T-helper 1 cell treated with Interleukin-12 subunit alpha and Interleukin-12 subunit beta and Interleukin-4 antibody, amounts not matched to agents 30 ng/mL and 1 ng/mL, for 36 hours (primary cell): Measurements from ENCODE around the gene EXOC3L4. TPM values are rescaled to one million over a fixed set of nuclear protein-coding genes. Genes with fewer than 3 reads are reported as not detected.

ENCODE experiments used
- intact Hi-C: fragments of 100-400 bp; cut with micrococcal nuclease; formaldehyde crosslinking; loops from one replicate; pipeline ENCODE4 v1.15.1; 2024
- total RNA-seq: library from RNA; stranded (reverse); gene quantifications from 2 replicates; pipeline ENCODE4 v1.2.3, GENCODE V29; 2022

Gene EXOC3L4
- total RNA-seq, 1 donor from 2014 or later: not detected

- intact Hi-C loops: loop anchor here (2.0 kb wide), 1 partner anchor 15 kb away; no protein-coding TSS in a partner anchor
Measured at GRCh38 chr14:103089386-103090335, 4.9 kb upstream of the EXOC3L4 start.

- intact Hi-C loops: loop anchor here (1.0 to 2.0 kb wide), 4 partner anchors 12 to 396 kb away; partner anchors contain the start of gene CDC42BPB
Measured at GRCh38 chr14:103090481-103091020, 4.0 kb upstream of the EXOC3L4 start.

- intact Hi-C loops: loop anchor here (1.0 to 2.0 kb wide), 4 partner anchors 13 to 397 kb away; partner anchors contain the start of gene CDC42BPB
Measured at GRCh38 chr14:103091041-103091882, 3.3 kb upstream of the EXOC3L4 start.

- intact Hi-C loops: loop anchor here (1.0 to 2.0 kb wide), 4 partner anchors 14 to 398 kb away; partner anchors contain the start of gene CDC42BPB
Measured at GRCh38 chr14:103091883-103092222, 2.7 kb upstream of the EXOC3L4 start.

- intact Hi-C loops: no loop called here
Measured at GRCh38 chr14:103093856-103094405, 594 bp upstream of the EXOC3L4 start.

GRCh38 chr14:103095210-103095778 lies 769 bp downstream of the EXOC3L4 start:
- intact Hi-C loops: no loop called here

- intact Hi-C loops: no loop called here
Measured at GRCh38 chr14:103096387-103096786, 1.9 kb downstream of the EXOC3L4 start.

GRCh38 chr14:103097244-103097993 lies 2.9 kb downstream of the EXOC3L4 start:
- intact Hi-C loops: no loop called here

- intact Hi-C loops: no loop called here
Measured at GRCh38 chr14:103097994-103098957, 3.8 kb downstream of the EXOC3L4 start.

GRCh38 chr14:103099081-103099732 lies 4.7 kb downstream of the EXOC3L4 start:
- intact Hi-C loops: no loop called here

GRCh38 chr14:103099733-103100280 lies 5.3 kb downstream of the EXOC3L4 start:
- intact Hi-C loops: no loop called here

GRCh38 chr14:103100281-103101121 lies 6.0 kb downstream of the EXOC3L4 start:
- intact Hi-C loops: no loop called here

GRCh38 chr14:103101257-103101962 lies 6.9 kb downstream of the EXOC3L4 start:
- intact Hi-C loops: no loop called here

GRCh38 chr14:103101963-103102688 lies 7.6 kb downstream of the EXOC3L4 start:
- intact Hi-C loops: no loop called here

GRCh38 chr14:103102689-103103260 lies 8.2 kb downstream of the EXOC3L4 start:
- intact Hi-C loops: no loop called here
